Memory B cell (primary cell): ENCODE data around the gene MANF.

Experiments used
- ATAC-seq: fragments of 150-1000 bp; cut with Tn5 transposase; 2 replicates; pipeline ENCODE4 v1.10.0; 2021; ENCODE audit warnings: low read depth, mild to moderate bottlenecking, moderate library complexity
- DNase-seq, 2 donors: peaks; one replicate each; pipeline ENCODE4 v3.0.0; 2022; ENCODE audit warnings: low spot score in 2 of 2
- H3K27ac Mint-ChIP-seq: one replicate; pipeline ENCODE4 v1.8.0; 2022; ENCODE audit warnings: mild to moderate bottlenecking, moderate library complexity, mixed read lengths
- H3K27me3 Mint-ChIP-seq: one replicate; pipeline ENCODE4 v1.8.0; 2022; ENCODE audit warnings: mixed read lengths
- H3K36me3 Mint-ChIP-seq: one replicate; pipeline ENCODE4 v1.8.0; 2022; ENCODE audit warnings: mild to moderate bottlenecking, mixed read lengths
- H3K4me1 Mint-ChIP-seq: one replicate; pipeline ENCODE4 v1.8.0; 2022; ENCODE audit warnings: mixed read lengths
- H3K4me3 Mint-ChIP-seq: one replicate; pipeline ENCODE4 v1.8.0; 2022; ENCODE audit warnings: mild to moderate bottlenecking, moderate library complexity, mixed read lengths
- H3K9me3 Mint-ChIP-seq: one replicate; pipeline ENCODE4 v1.8.0; 2022; ENCODE audit warnings: mixed read lengths

Gene MANF

DNA sequence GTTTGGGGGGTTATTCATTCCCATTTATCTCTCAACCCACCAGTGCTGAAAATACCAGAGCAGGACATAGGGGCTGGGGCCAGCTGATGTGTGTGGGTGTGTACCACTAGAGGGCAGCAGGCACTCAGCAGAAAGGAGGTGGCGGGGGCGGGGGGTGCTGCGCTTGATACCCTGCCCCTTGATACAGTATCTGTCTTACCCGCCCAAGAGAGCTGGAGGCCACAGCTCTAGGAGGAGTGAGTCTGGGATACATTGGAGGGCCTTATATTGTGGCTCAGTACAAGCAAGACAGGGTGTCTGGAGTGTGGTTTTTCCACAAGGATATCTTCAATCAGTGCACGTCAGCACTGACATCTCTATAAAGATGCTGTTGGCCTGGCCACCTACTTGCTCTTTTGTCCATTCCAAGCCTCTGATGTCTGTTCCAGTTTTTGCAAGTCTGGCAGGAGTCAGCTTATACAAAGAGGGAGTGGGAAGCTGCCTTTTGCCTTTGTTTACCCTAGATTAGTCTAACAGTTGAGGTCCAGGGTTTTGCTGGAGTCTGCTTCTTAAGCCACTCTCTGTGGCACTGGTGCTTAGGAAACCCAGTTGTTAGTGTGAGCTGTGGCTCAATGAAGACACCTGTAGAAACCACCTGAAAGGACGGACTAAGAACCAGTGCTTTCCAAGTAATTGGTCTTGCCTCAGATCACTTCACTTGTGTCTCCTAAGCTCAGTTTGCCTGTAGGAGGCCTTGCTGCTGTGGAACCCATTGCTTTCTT lies 4.5 kb downstream of the MANF start:
- Mint-ChIP-seq H3K4me3 (no peak overlapping the region), H3K4me1 (peaks cover 33% of the 10 kb centered on the region)
- DNase-seq: peak in 1 of 2 donors; percentile 31

GRCh38 chr3:51390246-51391074 lies 5.4 kb downstream of the MANF start:
- H3K27ac Mint-ChIP-seq: peak overlapping the region; percentile 77
- peaks cover 38% of the 10 kb centered on the region for H3K4me1 Mint-ChIP-seq
- peaks cover 19% of the 10 kb centered on the region for H3K36me3 Mint-ChIP-seq
- no peaks in the 10 kb centered on the region for H3K9me3 Mint-ChIP-seq
- DNase-seq (no peak), ATAC-seq (no peak)
- no peaks in the 10 kb centered on the region for H3K27me3 Mint-ChIP-seq
- peak overlapping the region; percentile 68 for H3K4me3 Mint-ChIP-seq

More for the DNA sequence above, 4.5 kb downstream of the MANF start:
- Mint-ChIP-seq H3K27me3 (no peaks in the 10 kb centered on the region), H3K27ac (no peak overlapping the region), H3K36me3 (peaks cover 14% of the 10 kb centered on the region), H3K9me3 (no peaks in the 10 kb centered on the region)
- ATAC-seq: no peak

DNA sequence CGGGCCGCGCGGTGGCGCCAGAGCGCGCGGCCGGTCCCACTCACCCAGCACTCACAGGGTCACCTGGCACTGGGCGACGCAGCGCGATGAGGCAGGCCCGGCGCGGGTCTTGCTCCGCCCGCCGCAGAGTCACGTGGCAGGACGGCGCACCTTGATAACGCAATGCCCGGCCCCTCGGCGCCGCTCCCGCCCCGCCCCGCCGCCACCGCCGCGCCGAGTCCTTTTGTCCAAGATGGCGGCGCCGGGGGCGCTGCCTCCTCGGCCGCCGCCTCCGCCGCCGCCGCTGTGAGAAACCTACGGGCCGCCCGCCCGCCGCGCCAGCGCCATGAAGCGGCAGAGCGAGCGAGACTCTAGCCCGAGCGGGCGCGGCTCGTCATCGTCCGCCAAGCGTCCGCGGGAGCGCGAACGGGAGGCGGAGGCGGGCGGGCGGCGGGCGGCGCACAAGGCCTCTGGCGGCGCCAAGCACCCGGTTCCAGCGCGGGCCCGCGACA lies 6.0 kb downstream of the MANF start, which contains the start of gene RBM15B:
Gene RBM15B (plus strand): TSS at position 211 of the 491 bp plus-strand sequence. CDS start 115 bp downstream, at position 326.
- H3K36me3 Mint-ChIP-seq: peaks cover 19% of the 10 kb centered on the region
- peaks cover 32% of the 10 kb centered on the region for H3K4me1 Mint-ChIP-seq
- ATAC-seq (peak; percentile 92), DNase-seq (peak; percentile 96 to 97)
- peak within 1 kb of the TSS; percentile 77 for H3K27ac Mint-ChIP-seq
- H3K9me3 Mint-ChIP-seq: no peaks in the 10 kb centered on the region
- peak within 1 kb of the TSS; percentile 83 for H3K4me3 Mint-ChIP-seq
- H3K27me3 Mint-ChIP-seq: no peaks in the 10 kb centered on the region

- Mint-ChIP-seq H3K4me1 (peaks cover 30% of the 10 kb centered on the region), H3K36me3 (peaks cover 16% of the 10 kb centered on the region), H3K27me3 (no peaks in the 10 kb centered on the region), H3K9me3 (no peaks in the 10 kb centered on the region), H3K4me3 (peak overlapping the region; percentile 83), H3K27ac (peak overlapping the region; percentile 60)
- ATAC-seq: peak; percentile 17
- DNase-seq: peak; percentile 24 to 45
Observed at GRCh38 chr3:51391566-51392354, 6.7 kb downstream of the MANF start.

- DNase-seq (no peak), ATAC-seq (no peak)
- H3K36me3 Mint-ChIP-seq: peaks cover 18% of the 10 kb centered on the region
- H3K4me3 Mint-ChIP-seq: peak overlapping the region; percentile 83
- peaks cover 29% of the 10 kb centered on the region for H3K4me1 Mint-ChIP-seq
- no peaks in the 10 kb centered on the region for H3K27me3 Mint-ChIP-seq
- peak overlapping the region; percentile 60 for H3K27ac Mint-ChIP-seq
- no peaks in the 10 kb centered on the region for H3K9me3 Mint-ChIP-seq
Observed at GRCh38 chr3:51392355-51393133, 7.5 kb downstream of the MANF start.

DNA sequence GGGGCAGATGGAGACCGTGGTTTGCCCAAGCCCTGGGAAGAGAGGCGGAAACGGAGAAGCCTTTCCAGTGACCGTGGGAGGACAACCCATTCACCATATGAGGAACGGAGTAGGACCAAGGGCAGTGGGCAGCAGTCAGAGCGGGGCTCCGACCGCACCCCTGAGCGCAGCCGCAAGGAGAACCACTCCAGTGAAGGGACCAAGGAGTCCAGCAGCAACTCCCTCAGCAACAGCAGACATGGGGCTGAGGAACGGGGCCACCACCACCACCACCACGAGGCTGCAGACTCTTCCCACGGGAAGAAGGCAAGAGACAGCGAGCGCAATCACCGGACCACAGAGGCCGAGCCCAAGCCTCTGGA lies 8.0 kb downstream of the MANF start:
- no peak for DNase-seq
- Mint-ChIP-seq H3K27ac (peak overlapping the region; percentile 31), H3K4me3 (no peak overlapping the region)

GRCh38 chr3:51393564-51393963 lies 8.5 kb downstream of the MANF start:
- Mint-ChIP-seq H3K27me3 (no peaks in the 10 kb centered on the region), H3K36me3 (peaks cover 14% of the 10 kb centered on the region), H3K4me1 (peaks cover 25% of the 10 kb centered on the region), H3K4me3 (no peak overlapping the region), H3K9me3 (no peaks in the 10 kb centered on the region), H3K27ac (no peak overlapping the region)
- DNase-seq (no peak), ATAC-seq (no peak)

More for the DNA sequence above, 8.0 kb downstream of the MANF start:
- no peak for ATAC-seq
- peaks cover 14% of the 10 kb centered on the region for H3K36me3 Mint-ChIP-seq
- no peaks in the 10 kb centered on the region for H3K27me3 Mint-ChIP-seq
- H3K9me3 Mint-ChIP-seq: no peaks in the 10 kb centered on the region
- peaks cover 25% of the 10 kb centered on the region for H3K4me1 Mint-ChIP-seq

- DNase-seq (no peak), ATAC-seq (no peak)
- Mint-ChIP-seq H3K9me3 (no peaks in the 10 kb centered on the region), H3K4me1 (peaks cover 22% of the 10 kb centered on the region), H3K4me3 (no peak overlapping the region), H3K27ac (peak overlapping the region; percentile 14), H3K27me3 (no peaks in the 10 kb centered on the region), H3K36me3 (peaks cover 12% of the 10 kb centered on the region)
Observed at GRCh38 chr3:51394541-51394940, 9.4 kb downstream of the MANF start.

- H3K4me1 Mint-ChIP-seq: peaks cover 20% of the 10 kb centered on the region
- no peaks in the 10 kb centered on the region for H3K27me3 Mint-ChIP-seq
- H3K9me3 Mint-ChIP-seq: no peaks in the 10 kb centered on the region
- no peak overlapping the region for H3K4me3 Mint-ChIP-seq
- peak overlapping the region; percentile 14 for H3K27ac Mint-ChIP-seq
- H3K36me3 Mint-ChIP-seq: peaks cover 14% of the 10 kb centered on the region
- DNase-seq: no peak
- no peak for ATAC-seq
Observed at GRCh38 chr3:51395493-51396213, 10.6 kb downstream of the MANF start.

DNA sequence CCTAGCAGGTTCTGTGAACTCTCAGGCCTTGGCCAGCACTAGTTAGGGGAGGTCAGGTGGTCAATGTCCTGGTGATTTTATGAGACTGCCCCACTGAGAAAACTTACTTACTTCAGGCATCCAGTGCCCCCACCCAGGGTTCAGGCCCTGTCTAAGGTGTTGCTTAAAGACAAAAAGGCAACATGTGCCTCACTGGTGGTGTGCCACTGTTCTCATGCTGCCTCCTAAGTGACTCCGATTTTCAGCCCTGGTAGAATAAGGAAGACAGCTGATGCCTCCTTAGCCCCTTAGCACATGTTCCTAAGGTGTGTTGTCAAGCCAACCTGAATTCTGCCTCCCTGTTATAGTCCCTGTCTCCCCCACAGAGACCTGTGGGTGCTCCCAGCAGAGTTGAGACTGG lies 11.3 kb downstream of the MANF start:
- ATAC-seq (no peak), DNase-seq (no peak)
- Mint-ChIP-seq H3K36me3 (peaks cover 14% of the 10 kb centered on the region), H3K4me3 (no peak overlapping the region), H3K27ac (peak overlapping the region; percentile 74), H3K27me3 (no peaks in the 10 kb centered on the region), H3K9me3 (no peaks in the 10 kb centered on the region), H3K4me1 (peaks cover 18% of the 10 kb centered on the region)

DNA sequence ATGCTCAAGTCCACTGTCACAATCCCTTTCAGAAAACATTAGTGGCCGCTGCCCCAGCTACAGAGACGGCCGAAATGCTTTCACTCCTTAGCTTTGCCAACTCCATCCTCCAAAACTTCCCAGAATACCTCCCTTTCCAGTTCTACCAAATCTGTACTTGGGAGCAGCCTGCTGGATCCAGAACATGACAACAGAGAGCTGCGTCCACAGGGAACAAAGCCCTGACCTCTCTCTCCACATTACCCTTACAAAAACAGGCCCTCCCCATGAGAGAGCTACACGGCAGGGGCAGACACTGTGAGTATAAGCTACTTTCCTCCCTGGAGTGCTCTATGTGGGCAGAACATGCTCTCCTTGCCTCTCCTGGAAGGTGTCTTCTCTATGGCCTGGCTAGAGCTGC lies 12.3 kb downstream of the MANF start:
- H3K4me1 Mint-ChIP-seq: peaks cover 18% of the 10 kb centered on the region
- no peak for DNase-seq
- ATAC-seq: no peak
- no peaks in the 10 kb centered on the region for H3K27me3 Mint-ChIP-seq
- no peak overlapping the region for H3K4me3 Mint-ChIP-seq
- no peaks in the 10 kb centered on the region for H3K9me3 Mint-ChIP-seq
- peak overlapping the region; percentile 74 for H3K27ac Mint-ChIP-seq
- peaks cover 16% of the 10 kb centered on the region for H3K36me3 Mint-ChIP-seq

GRCh38 chr3:51398595-51399310 lies 13.7 kb downstream of the MANF start:
- DNase-seq (no peak), ATAC-seq (no peak)
- Mint-ChIP-seq H3K4me3 (no peak overlapping the region), H3K27ac (peak overlapping the region; percentile 81), H3K36me3 (peaks cover 21% of the 10 kb centered on the region), H3K27me3 (no peaks in the 10 kb centered on the region), H3K4me1 (peaks cover 12% of the 10 kb centered on the region), H3K9me3 (no peaks in the 10 kb centered on the region)
